HUES48 (cell line): ENCODE measurements around the gene CD274.
"Not testable (repeated sequence)": the region's sequence is repeated elsewhere in the genome, so short reads cannot be mapped to it uniquely, and the experiment has no call there.

Source experiments
- H3K27ac ChIP-seq: one replicate; pipeline ENCODE4 v1.7.0; 2013; ENCODE audit warnings: low read depth, low read length, inconsistent platforms
- H3K27me3 ChIP-seq: 2 replicates; pipeline ENCODE4 v1.6.1; 2013; ENCODE audit warnings: mild to moderate bottlenecking, low read length; ENCODE audit not compliant: control insufficient read depth, insufficient read depth
- H3K36me3 ChIP-seq: 2 replicates; pipeline ENCODE4 v1.6.1; 2013; ENCODE audit warnings: low read length; ENCODE audit not compliant: control insufficient read depth, insufficient read depth
- H3K4me1 ChIP-seq: 2 replicates; pipeline ENCODE4 v1.6.1; 2013; ENCODE audit warnings: mild to moderate bottlenecking, low read length; ENCODE audit not compliant: control insufficient read depth, insufficient read depth
- H3K4me3 ChIP-seq: 2 replicates; pipeline ENCODE4 v1.5.1; 2013; ENCODE audit warnings: mild to moderate bottlenecking, low read depth, low read length
- H3K9ac ChIP-seq: 2 replicates; pipeline ENCODE4 v1.6.1; 2013; ENCODE audit warnings: mild to moderate bottlenecking, low read depth, low read length, moderate library complexity
- H3K9me3 ChIP-seq: 2 replicates; pipeline ENCODE4 v1.6.1; 2013; ENCODE audit warnings: low read length; ENCODE audit not compliant: control insufficient read depth, insufficient read depth

Gene CD274

GRCh38 chr9:5485378-5486085, 35.2 kb downstream of the CD274 start:
- Histone ChIP-seq H3K27ac (peak overlapping the region; percentile 24), H3K36me3 (no peaks in the 10 kb centered on the region), H3K9me3 (no peaks in the 10 kb centered on the region), H3K9ac (no peak overlapping the region), H3K4me3 (no peak overlapping the region), H3K4me1 (peaks cover 17% of the 10 kb centered on the region), H3K27me3 (no peaks in the 10 kb centered on the region)

- H3K4me1 ChIP-seq = peaks cover 17% of the 10 kb centered on the region
- H3K27me3 ChIP-seq = no peaks in the 10 kb centered on the region
- no peaks in the 10 kb centered on the region for H3K9me3 ChIP-seq
- no peak overlapping the region for H3K9ac ChIP-seq
- no peaks in the 10 kb centered on the region for H3K36me3 ChIP-seq
- no peak overlapping the region for H3K27ac ChIP-seq
- H3K4me3 ChIP-seq = no peak overlapping the region
These were observed 36.6 kb downstream of the CD274 start for GRCh38 chr9:5486988-5487387.

GRCh38 chr9:5488221-5489008, 38.1 kb downstream of the CD274 start:
- H3K27me3 ChIP-seq = no peaks in the 10 kb centered on the region
- no peak overlapping the region for H3K27ac ChIP-seq
- peaks cover 17% of the 10 kb centered on the region for H3K4me1 ChIP-seq
- H3K36me3 ChIP-seq = no peaks in the 10 kb centered on the region
- H3K9ac ChIP-seq = no peak overlapping the region
- no peaks in the 10 kb centered on the region for H3K9me3 ChIP-seq
- no peak overlapping the region for H3K4me3 ChIP-seq

GRCh38 chr9:5489630-5490490, 39.5 kb downstream of the CD274 start:
- Histone ChIP-seq H3K27ac (no peak overlapping the region), H3K9ac (no peak overlapping the region), H3K4me1 (peaks cover 17% of the 10 kb centered on the region), H3K9me3 (no peaks in the 10 kb centered on the region), H3K4me3 (no peak overlapping the region), H3K27me3 (no peaks in the 10 kb centered on the region), H3K36me3 (no peaks in the 10 kb centered on the region)

GRCh38 chr9:5492965-5493678, 42.8 kb downstream of the CD274 start:
- Histone ChIP-seq H3K4me1 (peaks cover 11% of the 10 kb centered on the region), H3K9ac (no peak overlapping the region), H3K9me3 (no peaks in the 10 kb centered on the region), H3K4me3 (no peak overlapping the region), H3K36me3 (no peaks in the 10 kb centered on the region), H3K27ac (no peak overlapping the region), H3K27me3 (no peaks in the 10 kb centered on the region)

GRCh38 chr9:5493679-5494511, 43.6 kb downstream of the CD274 start:
- H3K9ac ChIP-seq = no peak overlapping the region

GRCh38 chr9:5494765-5495164, 44.4 kb downstream of the CD274 start:
- not testable (repeated sequence) for H3K9ac ChIP-seq, H3K4me1 ChIP-seq, H3K36me3 ChIP-seq, H3K9me3 ChIP-seq, H3K4me3 ChIP-seq, H3K27me3 ChIP-seq, H3K27ac ChIP-seq

More at GRCh38 chr9:5493679-5494511, 43.6 kb downstream of the CD274 start:
- H3K9me3 ChIP-seq = no peaks in the 10 kb centered on the region
- H3K4me3 ChIP-seq = no peak overlapping the region
- H3K4me1 ChIP-seq = peaks cover 10% of the 10 kb centered on the region
- no peaks in the 10 kb centered on the region for H3K36me3 ChIP-seq
- H3K27me3 ChIP-seq = no peaks in the 10 kb centered on the region
- no peak overlapping the region for H3K27ac ChIP-seq

- Histone ChIP-seq H3K4me3 (no peak overlapping the region), H3K4me1 (no peaks in the 10 kb centered on the region), H3K36me3 (no peaks in the 10 kb centered on the region), H3K9ac (no peak overlapping the region), H3K27ac (no peak overlapping the region), H3K27me3 (no peaks in the 10 kb centered on the region), H3K9me3 (no peaks in the 10 kb centered on the region)
These were observed 48.8 kb downstream of the CD274 start for GRCh38 chr9:5499157-5499556.

GRCh38 chr9:5499889-5500398, 49.6 kb downstream of the CD274 start:
- H3K4me3 ChIP-seq = no peak overlapping the region
- H3K9ac ChIP-seq = no peak overlapping the region
- H3K9me3 ChIP-seq = no peaks in the 10 kb centered on the region
- no peaks in the 10 kb centered on the region for H3K36me3 ChIP-seq
- H3K27me3 ChIP-seq = no peaks in the 10 kb centered on the region
- no peak overlapping the region for H3K27ac ChIP-seq
- no peaks in the 10 kb centered on the region for H3K4me1 ChIP-seq
